ENCODE results near the gene SPINT1. TPM values are rescaled to one million over a fixed set of nuclear protein-coding genes. Genes with fewer than 3 reads are reported as not detected.

SPINT1 gene
- polyA plus RNA-seq (2012; ENCODE audit: missing spikeins): 7.6 TPM

- no peak for TF ChIP-seq TAF1 (IDR thresholded peaks at IDR 0.05; ENCODE audit: borderline replicate concordance, low read depth, low read length)
- no peak for TF ChIP-seq POLR2A (IDR thresholded peaks at IDR 0.05; ENCODE audit: low read depth, low read length)
- TF ChIP-seq POLR2AphosphoS5 (IDR thresholded peaks at IDR 0.05; ENCODE audit: low read depth, low read length): no peak
- DNase-seq (ENCODE audit: insufficient read length) (peak; percentile 63), FAIRE-seq (no peak)
These were observed at the start of gene SPINT1 for GRCh38 chr15:40843885-40844695. TSS of gene SPINT1 (plus strand) at chr15:40844048. CDS start at chr15:40844555, 507 bp downstream.

GRCh38 chr15:40796041-40796440, 47.8 kb upstream of the SPINT1 start:
- DNase-seq (ENCODE audit: insufficient read length) (no peak), FAIRE-seq (no peak)
- TF ChIP-seq POLR2A (IDR thresholded peaks at IDR 0.05; ENCODE audit: low read depth, low read length): no peak
- no peak for TF ChIP-seq POLR2AphosphoS5 (IDR thresholded peaks at IDR 0.05; ENCODE audit: low read depth, low read length)
- TF ChIP-seq TAF1 (IDR thresholded peaks at IDR 0.05; ENCODE audit: borderline replicate concordance, low read depth, low read length): no peak

GRCh38 chr15:40796512-40796911, 47.3 kb upstream of the SPINT1 start:
- DNase-seq (ENCODE audit: insufficient read length): no peak
- no peak for FAIRE-seq
- TF ChIP-seq POLR2AphosphoS5 (IDR thresholded peaks at IDR 0.05; ENCODE audit: low read depth, low read length) (no peak), POLR2A (IDR thresholded peaks at IDR 0.05; ENCODE audit: low read depth, low read length) (no peak), TAF1 (IDR thresholded peaks at IDR 0.05; ENCODE audit: borderline replicate concordance, low read depth, low read length) (no peak)

- FAIRE-seq (no peak), DNase-seq (ENCODE audit: insufficient read length) (no peak)
- TF ChIP-seq TAF1 (IDR thresholded peaks at IDR 0.05; ENCODE audit: borderline replicate concordance, low read depth, low read length) (no peak), POLR2A (IDR thresholded peaks at IDR 0.05; ENCODE audit: low read depth, low read length) (no peak), POLR2AphosphoS5 (IDR thresholded peaks at IDR 0.05; ENCODE audit: low read depth, low read length) (no peak)
These were observed 44.3 kb upstream of the SPINT1 start for GRCh38 chr15:40799523-40799922.

- DNase-seq (ENCODE audit: insufficient read length) (no peak), FAIRE-seq (no peak)
- no peak for TF ChIP-seq POLR2AphosphoS5 (IDR thresholded peaks at IDR 0.05; ENCODE audit: low read depth, low read length)
- no peak for TF ChIP-seq TAF1 (IDR thresholded peaks at IDR 0.05; ENCODE audit: borderline replicate concordance, low read depth, low read length)
- TF ChIP-seq POLR2A (IDR thresholded peaks at IDR 0.05; ENCODE audit: low read depth, low read length): no peak
These were observed 40.8 kb upstream of the SPINT1 start for GRCh38 chr15:40803076-40803475.

- no peak for FAIRE-seq
- no peak for TF ChIP-seq TAF1 (IDR thresholded peaks at IDR 0.05; ENCODE audit: borderline replicate concordance, low read depth, low read length)
- TF ChIP-seq POLR2A (IDR thresholded peaks at IDR 0.05; ENCODE audit: low read depth, low read length): no peak
- TF ChIP-seq POLR2AphosphoS5 (IDR thresholded peaks at IDR 0.05; ENCODE audit: low read depth, low read length): no peak
- no peak for DNase-seq (ENCODE audit: insufficient read length)
These were observed 40.2 kb upstream of the SPINT1 start for GRCh38 chr15:40803688-40804087.

GRCh38 chr15:40806672-40807027, 37.2 kb upstream of the SPINT1 start:
- TF ChIP-seq TAF1 (IDR thresholded peaks at IDR 0.05; ENCODE audit: borderline replicate concordance, low read depth, low read length): no peak
- TF ChIP-seq POLR2A (IDR thresholded peaks at IDR 0.05; ENCODE audit: low read depth, low read length): no peak
- TF ChIP-seq POLR2AphosphoS5 (IDR thresholded peaks at IDR 0.05; ENCODE audit: low read depth, low read length): no peak
- peak; percentile 44 for FAIRE-seq
- DNase-seq (ENCODE audit: insufficient read length): no peak

- FAIRE-seq (peak; percentile 96), DNase-seq (ENCODE audit: insufficient read length) (peak; percentile 82)
- peak; percentile 33; the same call in 1 of the 2 replicates for TF ChIP-seq TAF1 (IDR thresholded peaks at IDR 0.05; ENCODE audit: borderline replicate concordance, low read depth, low read length)
- peak; percentile 87 for TF ChIP-seq POLR2A (IDR thresholded peaks at IDR 0.05; ENCODE audit: low read depth, low read length)
- TF ChIP-seq POLR2AphosphoS5 (IDR thresholded peaks at IDR 0.05; ENCODE audit: low read depth, low read length): peak; percentile 69
These were observed 36.6 kb upstream of the SPINT1 start, which contains the start of the genes DNAJC17 and ZFYVE19 for GRCh38 chr15:40807028-40807887. TSS of gene DNAJC17 (minus strand) at chr15:40807473. CDS start at chr15:40807446, 27 bp downstream. TSS of gene ZFYVE19 (plus strand) at chr15:40807089. CDS start at chr15:40807590, 501 bp downstream.

GRCh38 chr15:40807888-40808461, 35.9 kb upstream of the SPINT1 start:
- TF ChIP-seq TAF1 (IDR thresholded peaks at IDR 0.05; ENCODE audit: borderline replicate concordance, low read depth, low read length): no peak
- TF ChIP-seq POLR2A (IDR thresholded peaks at IDR 0.05; ENCODE audit: low read depth, low read length): no peak
- no peak for TF ChIP-seq POLR2AphosphoS5 (IDR thresholded peaks at IDR 0.05; ENCODE audit: low read depth, low read length)
- FAIRE-seq: no peak

GRCh38 chr15:40808861-40809450, 34.9 kb upstream of the SPINT1 start:
- DNase-seq (ENCODE audit: insufficient read length): no peak
- no peak for FAIRE-seq
- no peak for TF ChIP-seq TAF1 (IDR thresholded peaks at IDR 0.05; ENCODE audit: borderline replicate concordance, low read depth, low read length)
- TF ChIP-seq POLR2A (IDR thresholded peaks at IDR 0.05; ENCODE audit: low read depth, low read length): no peak
- TF ChIP-seq POLR2AphosphoS5 (IDR thresholded peaks at IDR 0.05; ENCODE audit: low read depth, low read length): no peak

More at GRCh38 chr15:40807888-40808461, 35.9 kb upstream of the SPINT1 start:
- DNase-seq (ENCODE audit: insufficient read length): no peak

Measured in GM12892 (cell line).